BJ (cell line): ENCODE measurements around the gene ZFP42. TPM values are rescaled to one million over a fixed set of nuclear protein-coding genes. Genes with fewer than 3 reads are reported as not detected.

ENCODE experiments used
- CTCF ChIA-PET: fragments of 350-600 bp; formaldehyde crosslinking; extraction: SDS; loops from one replicate; lab custom pipeline; 2021; ENCODE audit warnings: antibody characterized with exemption, inconsistent platforms; lab: Yijun Ruan, JAX
- POLR2A ChIA-PET: fragments of 300-600 bp; sonication (Branson Sonifier 250); formaldehyde crosslinking; extraction: SDS; loops from one replicate; lab custom pipeline; 2021; ENCODE audit warnings: antibody characterized with exemption; lab: Charles Lee
- DNase-seq: peaks from one replicate; pipeline ENCODE4 v3.0.0-alpha.2; 2011; ENCODE audit warnings: low read depth
- H3K27me3 ChIP-seq: 2 replicates; pipeline ENCODE4 v1.6.0; 2011; ENCODE audit warnings: low read length; ENCODE audit not compliant: control insufficient read depth, insufficient read depth
- H3K36me3 ChIP-seq: 2 replicates; pipeline ENCODE4 v1.5.1; 2011; ENCODE audit warnings: low read length; ENCODE audit not compliant: control insufficient read depth, insufficient read depth
- H3K4me3 ChIP-seq: 2 replicates; pipeline ENCODE4 v1.5.1; 2011; ENCODE audit warnings: low read depth, mild to moderate bottlenecking, control low read depth, low read length
- polyA plus RNA-seq: library from polyadenylated mRNA; depleted of rRNA; stranded (reverse); fragments of >200 nt; gene quantifications from 2 replicates; pipeline ENCODE4 v1.2.3, GENCODE V29; 2011
- TF ChIP-seq, protein P1 (sequence below): IDR thresholded peaks from 2 replicates; pipeline ENCODE4 v1.5.1; 2011; ENCODE audit warnings: low read depth, mild to moderate bottlenecking, control low read depth, inconsistent platforms, low read length, moderate library complexity; ENCODE audit not compliant: insufficient read depth

ZFP42 gene
- polyA plus RNA-seq, 1 experiment = not detected

GRCh38 chr4:187999406-187999932, 3.9 kb downstream of the ZFP42 start:
- Histone ChIP-seq H3K4me3 (no peak overlapping the region), H3K36me3 (no peaks in the 10 kb centered on the region), H3K27me3 (no peaks in the 10 kb centered on the region)
- ChIA-PET CTCF (no interaction called here), POLR2A (no interaction called here)
- TF ChIP-seq, protein P1, sequence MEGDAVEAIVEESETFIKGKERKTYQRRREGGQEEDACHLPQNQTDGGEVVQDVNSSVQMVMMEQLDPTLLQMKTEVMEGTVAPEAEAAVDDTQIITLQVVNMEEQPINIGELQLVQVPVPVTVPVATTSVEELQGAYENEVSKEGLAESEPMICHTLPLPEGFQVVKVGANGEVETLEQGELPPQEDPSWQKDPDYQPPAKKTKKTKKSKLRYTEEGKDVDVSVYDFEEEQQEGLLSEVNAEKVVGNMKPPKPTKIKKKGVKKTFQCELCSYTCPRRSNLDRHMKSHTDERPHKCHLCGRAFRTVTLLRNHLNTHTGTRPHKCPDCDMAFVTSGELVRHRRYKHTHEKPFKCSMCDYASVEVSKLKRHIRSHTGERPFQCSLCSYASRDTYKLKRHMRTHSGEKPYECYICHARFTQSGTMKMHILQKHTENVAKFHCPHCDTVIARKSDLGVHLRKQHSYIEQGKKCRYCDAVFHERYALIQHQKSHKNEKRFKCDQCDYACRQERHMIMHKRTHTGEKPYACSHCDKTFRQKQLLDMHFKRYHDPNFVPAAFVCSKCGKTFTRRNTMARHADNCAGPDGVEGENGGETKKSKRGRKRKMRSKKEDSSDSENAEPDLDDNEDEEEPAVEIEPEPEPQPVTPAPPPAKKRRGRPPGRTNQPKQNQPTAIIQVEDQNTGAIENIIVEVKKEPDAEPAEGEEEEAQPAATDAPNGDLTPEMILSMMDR = no peak
- DNase-seq = no peak

DNA sequence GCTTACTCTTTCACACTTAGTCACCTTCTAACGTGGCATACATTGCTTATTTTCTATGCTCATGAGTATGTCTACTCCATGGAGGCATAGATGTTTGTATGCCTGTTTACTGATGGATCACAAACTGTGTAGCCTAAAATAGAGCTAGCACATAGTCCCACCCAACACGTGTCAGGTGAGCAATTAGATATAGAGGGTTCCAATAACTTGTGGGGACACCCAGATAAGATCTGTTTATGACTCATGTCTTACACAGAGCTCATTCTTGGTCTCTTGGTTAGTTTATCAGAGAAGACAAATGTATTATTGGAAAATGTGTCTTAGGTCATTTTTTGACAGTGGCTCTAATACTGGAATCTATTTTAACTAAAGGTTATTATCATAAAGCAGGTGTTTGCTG, 6.8 kb downstream of the ZFP42 start:
- no peaks in the 10 kb centered on the region for H3K36me3 ChIP-seq
- POLR2A ChIA-PET = no interaction called here
- TF ChIP-seq, protein P1 = no peak
- DNase-seq = no peak
- no peak overlapping the region for H3K4me3 ChIP-seq
- H3K27me3 ChIP-seq = no peaks in the 10 kb centered on the region
- CTCF ChIA-PET = no interaction called here

DNA sequence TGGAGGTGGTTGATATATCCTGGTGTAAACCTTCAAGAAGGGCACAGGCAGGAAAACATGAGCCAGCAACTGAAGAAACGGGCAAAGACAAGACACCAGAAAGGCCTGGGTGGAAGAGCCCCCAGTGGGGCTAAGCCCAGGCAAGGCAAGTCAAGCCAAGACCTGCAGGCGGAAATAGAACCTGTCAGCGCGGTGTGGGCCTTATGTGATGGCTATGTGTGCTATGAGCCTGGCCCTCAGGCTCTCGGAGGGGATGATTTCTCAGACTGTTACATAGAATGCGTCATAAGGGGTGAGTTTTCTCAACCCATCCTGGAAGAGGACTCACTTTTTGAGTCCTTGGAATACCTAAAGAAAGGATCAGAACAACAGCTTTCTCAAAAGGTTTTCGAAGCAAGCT, 7.2 kb downstream of the ZFP42 start:
- POLR2A ChIA-PET = no interaction called here
- DNase-seq = no peak
- Histone ChIP-seq H3K4me3 (no peak overlapping the region), H3K27me3 (no peaks in the 10 kb centered on the region), H3K36me3 (no peaks in the 10 kb centered on the region)
- TF ChIP-seq, protein P1 = no peak
- CTCF ChIA-PET = no interaction called here

DNA sequence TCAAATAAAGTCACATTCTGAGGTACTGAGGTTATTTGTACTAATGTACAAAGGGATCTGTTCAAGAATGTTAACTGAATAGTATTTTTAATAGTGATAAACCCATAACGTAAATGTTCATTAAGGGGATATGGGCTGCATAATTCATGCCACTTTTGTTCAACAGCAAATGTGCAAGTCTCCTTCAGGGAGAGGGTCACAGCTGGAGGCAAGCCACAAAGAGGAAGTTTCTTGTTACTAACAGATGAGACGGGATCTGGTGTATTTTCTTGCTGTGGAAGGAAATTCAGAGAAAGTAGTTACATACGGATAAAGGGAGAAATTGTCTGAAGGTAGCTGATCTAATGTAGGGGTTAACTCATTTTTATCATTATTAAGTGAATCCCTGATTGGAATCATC, 10.0 kb downstream of the ZFP42 start:
- Histone ChIP-seq H3K36me3 (no peaks in the 10 kb centered on the region), H3K4me3 (no peak overlapping the region), H3K27me3 (no peaks in the 10 kb centered on the region)
- no peak for DNase-seq
- CTCF ChIA-PET = no interaction called here
- POLR2A ChIA-PET = no interaction called here
- TF ChIP-seq, protein P1 = no peak

- DNase-seq = no peak
- H3K36me3 ChIP-seq = no peaks in the 10 kb centered on the region
- ChIA-PET CTCF (no interaction called here), POLR2A (no interaction called here)
- no peaks in the 10 kb centered on the region for H3K27me3 ChIP-seq
- no peak overlapping the region for H3K4me3 ChIP-seq
- TF ChIP-seq, protein P1 = no peak
These were observed 10.8 kb downstream of the ZFP42 start for GRCh38 chr4:188006285-188006848.
